NCI-H2029 (cell line): ENCODE data around the gene CST9.

Experiments
- DNase-seq: peaks from one replicate; lab custom pipeline; 2025; lab: John Stamatoyannopoulos, UW

Gene CST9, protein sequence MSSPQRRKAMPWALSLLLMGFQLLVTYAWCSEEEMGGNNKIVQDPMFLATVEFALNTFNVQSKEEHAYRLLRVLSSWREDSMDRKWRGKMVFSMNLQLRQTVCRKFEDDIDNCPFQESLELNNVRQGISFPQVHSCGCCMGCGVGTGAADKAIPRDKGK

DNA sequence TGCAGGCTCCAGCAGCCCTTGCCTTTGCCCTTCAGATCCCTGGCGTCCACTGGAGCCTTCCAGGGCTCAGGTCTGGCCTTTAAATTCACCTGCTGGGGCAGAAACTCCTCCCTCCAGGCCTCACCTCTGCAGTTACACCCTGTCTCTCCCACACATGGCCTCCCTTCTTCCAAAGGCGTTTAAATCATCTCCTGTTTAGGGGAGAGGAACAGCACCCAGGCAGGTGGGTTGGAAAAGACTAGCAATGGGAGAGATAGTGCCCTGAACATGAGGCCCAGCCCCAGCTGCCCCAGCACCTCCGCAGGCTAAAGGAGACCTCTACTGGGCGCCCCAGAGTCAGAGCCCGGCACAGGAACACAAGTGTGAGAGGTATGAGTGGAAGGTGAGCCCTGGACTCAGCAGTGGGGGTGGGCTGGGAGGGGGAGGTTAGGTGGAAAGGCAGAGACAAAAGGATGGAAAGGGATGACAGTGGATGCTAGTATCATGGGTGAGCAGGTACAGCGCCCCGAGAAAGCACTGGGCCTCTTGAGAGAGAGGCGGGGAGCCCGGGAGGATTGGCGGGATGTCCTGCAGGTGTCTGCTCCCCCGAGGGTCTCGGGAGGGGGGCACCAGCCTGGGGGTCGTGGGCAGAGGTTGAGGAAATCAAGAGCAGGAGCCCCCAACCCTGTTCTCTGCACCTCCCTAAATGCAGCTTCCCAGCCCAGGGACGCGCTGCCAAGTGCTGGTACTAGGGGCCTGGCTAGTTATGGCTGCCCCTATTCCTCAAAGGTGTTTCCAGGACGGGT lies at the start of gene CST9:
Gene CST9, minus strand, starts transcription at position 51 of the 785 bp plus-strand sequence. CDS start 53 bp downstream, outside the sequence.
- no peak for DNase-seq

DNA sequence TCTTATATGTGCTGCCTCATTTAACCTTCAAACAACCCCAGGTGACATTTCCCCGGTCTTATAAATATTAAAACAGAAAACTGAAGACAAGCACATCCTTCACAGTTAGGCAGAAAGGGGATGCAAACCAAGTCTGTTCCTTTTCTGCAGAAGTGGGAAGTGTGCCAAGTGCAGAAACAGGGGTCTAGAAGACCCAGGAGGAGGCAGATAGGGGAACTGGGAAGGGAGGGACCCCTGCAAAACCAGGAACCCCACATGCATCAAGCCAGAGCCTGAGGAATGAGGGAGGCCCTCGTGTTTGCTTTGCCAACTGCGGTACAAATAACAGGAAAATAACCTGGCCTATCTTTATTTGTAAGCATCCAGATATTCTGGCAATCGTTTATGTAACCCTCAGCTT lies 49.0 kb upstream of the CST9 start:
- DNase-seq: no peak

DNA sequence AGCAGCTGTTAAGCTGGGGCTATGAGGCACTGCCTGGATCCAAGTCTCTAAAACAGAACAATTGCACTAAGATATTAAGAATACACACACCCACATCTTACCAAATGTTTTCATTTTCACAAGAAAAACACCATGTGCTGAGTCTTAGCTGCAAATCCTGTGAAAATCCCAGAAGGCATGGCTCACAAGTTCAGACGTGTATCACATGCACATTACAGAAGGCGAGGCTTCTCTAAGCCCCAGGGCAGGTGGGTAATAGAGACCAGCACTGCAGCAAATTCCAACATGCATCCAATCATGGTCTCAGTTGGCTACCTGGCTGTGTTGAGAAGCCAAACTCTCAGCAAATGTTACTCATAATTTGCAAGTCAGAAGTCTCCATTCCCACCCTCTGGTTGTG lies 48.3 kb upstream of the CST9 start:
- no peak for DNase-seq

DNA sequence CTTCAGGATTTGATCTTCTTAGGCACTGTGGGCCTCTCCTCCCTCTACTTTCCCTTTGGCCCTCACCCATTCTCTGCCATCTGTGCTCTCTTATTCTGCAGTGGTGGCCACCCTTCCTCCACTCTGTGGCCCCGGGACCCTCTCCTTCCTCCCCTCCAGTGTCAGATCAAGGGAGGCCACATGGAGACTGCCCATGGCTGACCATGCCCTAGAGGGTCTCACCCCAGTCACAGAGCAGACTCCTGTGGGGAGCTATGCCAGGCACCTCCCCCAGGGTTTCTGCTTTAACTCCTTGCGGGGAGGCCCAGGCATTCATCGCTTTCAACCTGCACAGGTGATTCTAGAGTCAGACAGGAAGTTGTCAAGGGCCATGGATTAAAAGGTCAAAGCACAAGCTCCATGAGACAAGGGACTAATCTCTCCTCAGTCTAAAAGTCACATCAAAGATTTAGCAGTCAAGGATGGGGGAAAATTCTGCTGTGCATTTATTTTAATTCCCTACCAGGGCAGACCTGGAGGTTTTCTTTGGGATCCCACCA lies 47.8 kb upstream of the CST9 start:
- no peak for DNase-seq

DNA sequence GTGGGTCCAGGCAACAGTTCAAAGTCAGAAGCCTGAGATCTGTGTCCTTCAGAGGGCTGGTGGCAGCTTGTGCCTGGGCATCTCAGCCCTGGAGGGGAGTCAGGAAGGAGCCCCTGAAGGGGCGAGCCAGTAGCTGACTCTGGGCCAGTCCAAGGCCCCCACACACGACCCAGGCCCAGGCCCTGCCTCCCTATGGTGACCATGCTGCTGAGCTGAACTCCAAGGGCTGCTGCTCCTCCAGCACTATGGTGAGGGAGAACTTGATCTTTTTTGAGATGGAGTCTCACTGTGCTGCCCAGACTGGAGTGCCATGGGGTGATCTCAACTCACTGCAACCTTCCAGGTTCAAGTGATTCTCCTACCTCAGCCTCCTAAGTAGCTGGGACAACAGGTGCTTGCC lies 47.2 kb upstream of the CST9 start:
- no peak for DNase-seq

DNA sequence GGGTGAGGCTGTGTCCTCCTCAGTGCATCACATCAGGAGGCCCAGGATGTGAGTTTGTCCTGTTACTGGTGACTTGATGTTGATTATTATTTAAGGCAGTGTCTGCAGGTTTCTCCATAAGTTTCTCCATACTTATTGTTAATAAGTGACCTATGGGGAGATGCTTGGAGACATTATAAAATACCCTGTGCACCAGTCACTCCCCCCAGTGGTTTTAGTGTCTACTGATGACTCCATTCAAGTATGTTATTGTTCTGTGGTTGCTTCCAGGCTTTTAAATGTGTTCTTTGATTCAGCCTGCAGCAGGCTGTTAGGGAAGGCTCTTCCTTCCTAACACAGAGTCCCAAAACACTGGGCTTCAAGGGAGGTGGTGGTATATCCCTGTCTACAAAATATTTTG lies 46.7 kb upstream of the CST9 start:
- no peak for DNase-seq

DNA sequence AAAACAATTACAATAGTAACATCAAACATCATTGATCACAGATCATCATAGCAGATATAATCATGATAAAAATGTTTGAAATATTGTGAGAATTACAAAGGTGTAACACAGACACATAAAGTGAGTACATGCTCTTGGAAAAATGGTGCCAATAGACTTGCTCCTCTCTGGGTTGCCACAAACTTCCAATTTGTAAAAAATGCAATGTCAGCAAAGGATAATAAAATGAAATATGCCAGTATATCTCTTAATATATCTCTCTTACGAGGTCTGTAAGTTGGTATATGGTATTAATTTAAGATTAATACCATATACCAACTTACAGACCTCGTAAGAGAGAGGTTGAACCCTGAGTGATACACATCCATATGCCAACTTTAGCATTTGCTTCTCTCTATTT lies 45.4 kb upstream of the CST9 start:
- DNase-seq: no peak

DNA sequence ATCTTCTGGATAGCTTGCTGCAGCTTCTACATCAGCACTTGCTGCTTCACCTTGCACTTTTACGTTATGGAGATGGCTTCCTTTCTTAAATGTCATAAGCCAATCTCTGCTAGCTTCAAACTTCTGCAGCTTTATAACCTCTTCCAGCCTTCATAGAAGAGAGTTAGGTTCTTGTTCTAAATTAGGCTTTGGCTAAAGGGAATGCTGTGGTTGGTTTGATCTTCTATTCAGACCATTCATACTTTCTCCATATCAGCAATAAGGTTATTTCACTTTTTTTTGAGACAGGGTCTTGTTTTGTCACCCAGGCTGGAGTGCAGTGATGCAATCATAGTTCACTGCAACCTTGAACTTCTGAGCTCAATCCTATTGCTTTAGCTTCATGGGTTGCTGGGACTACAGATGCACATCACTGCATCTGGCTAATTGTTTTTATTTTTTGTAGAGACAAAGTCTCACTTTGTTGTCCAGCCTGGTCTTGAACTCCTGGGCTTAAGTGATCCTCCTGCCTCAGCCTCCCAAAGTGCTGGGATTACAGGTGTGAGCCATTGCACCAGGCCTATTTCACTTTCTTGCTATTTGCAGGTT lies 44.2 kb upstream of the CST9 start:
- no peak for DNase-seq

DNA sequence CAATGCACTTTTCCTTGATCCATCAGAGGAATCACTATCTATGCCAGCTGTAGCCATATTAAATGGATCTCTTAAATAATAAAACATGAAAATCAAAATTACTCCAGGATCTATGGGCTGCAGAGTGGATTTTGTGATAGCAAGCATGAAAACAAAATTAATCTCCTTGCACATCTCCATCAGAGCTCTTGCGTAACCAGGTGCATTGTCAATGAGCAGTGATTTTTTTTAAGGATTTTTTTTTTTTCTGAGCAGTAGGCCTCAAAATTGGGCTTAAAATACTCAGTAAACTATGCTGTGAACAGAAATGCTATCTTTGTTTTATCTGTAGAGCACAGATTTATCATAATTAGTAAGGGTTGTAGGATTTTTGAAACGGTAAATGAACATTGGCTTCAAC lies 43.5 kb upstream of the CST9 start:
- DNase-seq: no peak

DNA sequence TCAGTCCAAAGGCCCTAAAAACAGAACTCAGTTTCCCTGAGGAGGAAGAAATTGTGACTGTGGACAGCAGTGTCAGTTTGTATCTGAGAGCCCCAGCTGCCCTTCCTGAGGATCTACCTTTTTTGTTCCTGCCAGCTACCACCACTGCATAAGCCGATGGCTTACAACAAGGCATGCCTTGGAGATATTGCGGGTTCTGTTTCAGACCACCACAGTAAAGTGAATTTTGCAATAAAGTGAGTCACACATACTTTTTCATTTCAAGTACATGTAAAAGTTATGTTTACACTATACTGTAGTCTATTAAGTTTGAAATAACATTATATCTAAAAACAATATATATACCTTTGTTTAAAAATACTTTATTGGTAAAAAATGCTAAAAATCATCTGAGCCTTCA lies 41.6 kb upstream of the CST9 start:
- DNase-seq: no peak

DNA sequence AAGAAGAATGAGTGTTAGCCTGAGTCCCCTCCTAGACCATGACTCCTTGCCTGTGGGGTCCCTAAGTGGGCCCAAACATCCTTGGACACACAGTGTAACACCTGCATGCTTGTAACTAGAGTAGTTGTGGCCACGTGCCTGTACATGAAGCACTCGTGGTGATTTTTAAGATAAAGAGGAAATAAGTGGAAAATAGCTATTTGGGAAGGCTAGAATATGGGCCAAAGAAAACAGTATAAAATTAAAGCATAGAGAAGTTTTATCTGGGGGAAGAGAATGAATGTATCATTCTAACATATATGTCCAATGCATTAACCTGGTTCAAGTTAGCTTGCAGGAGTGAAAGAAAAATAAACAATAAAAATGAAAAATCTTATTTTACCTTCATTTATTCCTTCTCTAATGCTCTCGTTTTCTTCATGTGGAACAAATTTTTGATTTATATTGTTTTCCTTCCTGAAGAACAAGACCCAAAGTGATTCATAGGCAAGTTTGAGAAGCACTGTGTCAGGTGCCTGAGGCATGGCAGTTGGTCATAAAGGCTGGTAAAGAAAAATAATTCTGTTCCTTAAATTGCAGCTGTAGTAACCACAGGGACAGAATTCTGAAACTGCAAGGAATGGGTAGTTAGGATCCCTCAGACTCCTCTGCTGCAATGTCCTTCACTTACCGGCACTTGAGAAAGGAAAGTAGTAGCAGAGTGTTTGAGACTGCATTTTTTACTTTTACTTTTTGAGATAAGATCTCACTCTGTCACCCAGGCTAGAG lies 40.6 kb upstream of the CST9 start:
- DNase-seq: no peak

DNA sequence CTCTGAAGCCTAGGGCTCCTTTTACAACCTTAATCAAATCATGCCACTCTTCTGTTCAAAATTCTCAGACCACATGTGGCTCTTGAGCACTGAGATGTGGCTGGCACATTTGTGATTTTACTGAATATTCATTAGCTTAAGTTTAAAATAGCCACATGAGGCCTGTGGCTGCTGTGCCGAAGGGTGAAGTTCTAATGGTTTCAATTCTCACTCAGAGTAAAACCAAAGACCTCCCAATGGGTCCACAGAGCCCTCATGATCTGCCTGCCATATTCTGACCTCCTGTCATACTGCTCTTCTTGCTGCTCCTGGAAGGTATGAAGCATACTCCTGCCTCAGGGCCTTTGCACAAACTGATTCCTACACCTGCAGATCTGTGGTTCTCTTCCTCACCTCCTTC lies 39.9 kb upstream of the CST9 start:
- DNase-seq: no peak

DNA sequence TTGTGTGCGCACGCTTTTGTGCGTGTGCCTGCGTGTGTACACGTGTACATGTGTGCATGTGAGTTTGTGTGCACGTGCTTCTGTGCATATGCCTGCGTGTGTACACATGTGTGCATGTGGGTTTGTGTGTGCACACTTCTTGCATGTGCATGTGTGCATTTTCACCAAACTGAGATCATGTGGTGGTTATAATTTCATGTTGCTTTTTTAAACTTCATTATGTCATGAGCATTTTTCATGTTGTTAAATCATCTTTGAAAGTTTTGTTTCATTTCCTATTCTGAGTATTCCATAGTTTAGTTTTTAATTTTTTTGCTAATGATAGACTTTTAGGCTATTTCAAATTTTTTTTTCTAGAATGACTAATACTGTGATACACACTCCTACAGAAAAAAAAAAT lies 38.4 kb upstream of the CST9 start:
- DNase-seq: no peak

DNA sequence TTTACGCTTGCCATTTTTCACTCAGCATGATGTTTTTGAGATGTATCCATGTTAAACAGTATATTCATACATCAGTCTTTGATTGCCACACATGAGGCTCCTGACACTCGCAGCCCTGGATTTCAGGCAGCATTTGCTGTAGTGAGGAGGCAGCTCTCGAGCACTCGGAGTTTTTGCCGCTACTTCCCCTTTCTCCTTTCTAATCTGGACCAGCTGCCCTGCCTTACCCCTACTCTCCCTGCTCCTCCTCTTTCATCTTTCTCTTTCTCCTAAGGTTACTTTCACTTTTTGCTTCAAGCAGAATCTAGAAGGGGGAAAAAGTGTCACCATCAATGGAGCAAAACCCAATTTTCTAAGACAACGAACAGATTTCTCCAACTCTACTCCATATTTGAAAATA lies 37.9 kb upstream of the CST9 start:
- DNase-seq: no peak

DNA sequence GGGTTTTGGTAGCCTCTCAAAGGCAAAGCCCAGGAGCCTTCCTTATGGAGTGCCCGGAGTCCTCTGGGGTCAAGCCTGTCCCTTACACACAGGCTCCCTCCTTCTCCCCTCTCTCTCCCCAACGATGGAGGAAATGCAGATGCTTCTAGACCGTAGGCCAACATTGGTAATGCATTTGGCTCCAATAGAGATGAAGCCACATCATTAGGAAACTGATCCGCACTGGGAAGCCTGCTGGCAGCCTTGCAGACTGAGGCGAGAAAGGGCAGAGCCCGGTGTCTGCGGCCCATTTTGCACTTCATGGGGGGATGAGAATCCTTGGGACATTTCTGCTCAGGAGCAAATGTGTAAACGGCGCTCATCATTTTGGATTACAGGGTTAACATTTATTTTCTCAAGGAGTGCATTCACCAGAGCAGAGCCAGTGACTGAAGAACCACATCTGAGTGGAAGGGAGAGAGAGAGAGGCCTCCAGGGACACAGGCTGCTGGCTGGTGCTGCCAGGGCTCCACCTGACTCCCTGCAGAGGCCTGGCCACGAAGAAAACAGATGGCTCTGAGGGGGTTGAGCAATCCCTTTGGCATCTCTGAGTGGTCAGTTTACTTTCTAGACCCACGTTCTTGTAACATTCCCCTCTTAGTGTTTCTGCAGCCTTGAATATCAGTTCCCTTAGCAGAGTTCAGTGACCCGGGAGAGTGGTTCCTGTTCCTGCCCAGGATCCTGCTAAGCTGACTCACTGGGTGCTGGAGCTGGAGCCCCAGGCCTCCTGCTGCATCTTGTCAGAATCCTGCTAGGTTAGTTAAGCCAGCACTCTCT lies 36.4 kb upstream of the CST9 start:
- no peak for DNase-seq

DNA sequence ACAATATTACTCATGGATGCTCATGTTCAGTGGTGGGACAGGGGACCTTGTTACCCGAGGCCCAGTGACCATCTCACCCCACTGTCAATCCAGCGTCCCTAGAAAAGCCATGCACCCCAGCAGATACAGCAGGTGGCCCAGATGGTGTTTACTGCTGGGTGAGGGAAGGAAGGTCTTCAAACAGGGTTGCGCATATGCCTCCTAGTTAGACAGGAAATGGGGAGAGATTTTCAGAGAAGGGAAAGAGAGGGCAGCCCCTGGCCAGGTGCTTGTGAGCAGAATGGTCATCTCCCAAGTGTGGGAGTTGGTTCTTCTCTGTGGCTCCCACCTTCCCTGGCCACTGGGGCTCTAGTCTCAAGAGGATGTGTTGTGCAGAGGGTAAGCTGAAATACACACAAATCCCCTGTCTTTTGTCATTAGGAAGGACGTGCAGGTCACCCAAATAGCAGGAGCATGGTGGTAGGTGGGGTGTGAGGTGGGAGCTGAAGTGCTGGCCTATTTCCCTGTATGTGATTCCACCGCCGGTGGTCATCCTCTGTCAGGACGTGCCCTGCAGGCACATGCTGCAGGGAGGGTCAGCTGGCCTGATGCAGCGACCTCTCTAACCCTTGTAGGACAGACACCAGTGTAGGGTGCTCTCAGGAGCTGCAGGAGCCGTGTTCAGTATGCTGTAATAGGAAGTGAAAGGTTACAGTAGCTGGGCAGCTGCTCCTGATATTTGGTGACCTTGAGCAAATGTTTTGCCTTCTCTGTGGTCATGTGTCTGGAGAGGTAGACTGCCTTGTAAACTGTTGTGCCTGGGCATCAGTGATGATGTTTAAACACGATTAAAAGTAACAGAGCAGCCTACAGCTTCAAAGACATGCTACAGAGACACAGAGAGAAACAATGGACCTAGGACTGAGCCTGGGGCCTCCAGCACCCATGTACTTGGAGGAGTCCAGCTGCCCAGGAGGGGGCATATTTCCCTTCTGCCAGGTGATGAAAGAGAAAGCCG lies 35.3 kb upstream of the CST9 start:
- DNase-seq: no peak

DNA sequence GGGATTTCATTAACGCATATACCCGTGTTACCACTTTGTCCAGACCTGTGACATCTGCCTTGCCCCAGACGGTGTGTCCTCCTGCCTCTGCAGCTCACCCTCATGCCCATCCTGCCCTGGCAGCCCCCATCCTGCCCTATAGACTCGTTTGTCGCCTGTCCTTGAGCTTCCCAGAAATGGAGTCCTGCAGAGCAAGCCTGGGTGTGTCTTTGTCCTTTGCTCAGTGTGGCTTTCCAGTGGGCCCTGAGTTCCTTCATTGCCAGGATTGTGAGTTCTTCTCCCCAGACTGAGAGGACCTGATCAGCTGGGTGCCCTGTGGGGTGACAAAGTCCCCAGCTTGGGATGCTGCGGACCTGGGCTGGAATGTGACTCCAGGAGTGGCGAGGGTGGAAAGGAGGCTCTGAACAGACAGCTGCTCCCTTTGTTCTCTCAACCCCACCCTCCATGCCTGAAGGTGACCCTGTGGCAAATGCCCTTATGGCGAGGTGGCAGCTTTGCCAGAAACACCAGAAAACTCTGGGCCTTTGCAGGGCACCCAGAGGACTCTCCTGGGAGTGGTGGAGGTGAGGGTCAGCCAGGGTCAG lies 34.4 kb upstream of the CST9 start:
- DNase-seq: no peak

DNA sequence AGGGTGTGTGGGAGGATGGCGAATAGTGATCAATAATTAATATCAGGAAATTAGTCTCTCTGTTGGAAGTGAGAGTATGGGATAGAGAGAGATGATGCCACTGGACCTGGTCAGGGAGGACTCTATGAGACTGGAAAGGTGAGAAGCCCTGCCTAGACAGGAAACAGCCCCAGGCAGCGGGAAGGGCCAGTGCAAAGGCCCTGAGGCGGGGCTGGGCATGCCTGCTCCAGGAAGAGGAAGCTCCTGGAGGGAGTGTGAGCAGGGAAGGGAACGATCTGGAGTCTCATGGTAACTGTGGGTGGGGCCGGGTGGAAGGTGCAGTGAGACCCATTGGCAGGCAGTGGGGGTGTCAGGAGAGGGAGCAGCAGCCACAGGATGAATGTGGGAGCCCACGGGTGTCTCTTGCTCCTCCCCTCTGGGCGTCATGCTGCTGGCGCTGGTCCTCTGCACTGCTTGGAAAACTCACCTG lies 33.8 kb upstream of the CST9 start:
- DNase-seq: no peak

DNA sequence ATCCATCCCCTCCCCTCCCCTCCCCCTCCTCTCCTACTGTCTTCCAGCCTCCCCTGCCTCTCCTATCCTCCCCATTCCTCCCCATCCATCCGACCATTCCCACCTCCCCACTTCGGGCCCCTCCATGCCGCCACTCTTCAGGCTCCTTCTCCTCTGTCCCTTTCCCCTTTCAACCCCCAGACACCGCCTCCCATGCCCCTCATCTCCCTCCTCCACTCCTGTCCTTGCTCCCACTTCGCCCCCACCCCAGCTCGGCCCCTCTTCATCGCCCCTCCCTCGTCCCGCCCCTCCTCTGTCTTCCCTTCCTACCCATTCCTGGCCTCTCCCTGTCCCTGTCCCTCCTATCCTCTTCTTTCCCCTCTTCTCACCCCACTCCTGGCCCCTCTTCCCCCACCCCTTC lies 32.6 kb upstream of the CST9 start:
- DNase-seq: no peak
